Nephron progenitor cell (in vitro differentiated cells): ENCODE results near the gene ACKR3.

Source experiments
- DNase-seq: peaks from one replicate; pipeline ENCODE4 v3.0.0; 2021
- H3K27ac Mint-ChIP-seq: 2 replicates; pipeline ENCODE4 v1.8.0; 2021; ENCODE audit warnings: mild to moderate bottlenecking, moderate library complexity, mixed read lengths
- H3K27me3 Mint-ChIP-seq: 2 replicates; pipeline ENCODE4 v1.8.0; 2021; ENCODE audit warnings: mild to moderate bottlenecking, low read depth, mixed read lengths; ENCODE audit not compliant: poor library complexity
- H3K36me3 Mint-ChIP-seq: 2 replicates; pipeline ENCODE4 v1.8.0; 2021; ENCODE audit warnings: low read depth, mixed read lengths
- H3K4me1 Mint-ChIP-seq: 2 replicates; pipeline ENCODE4 v1.8.0; 2021; ENCODE audit warnings: mixed read lengths
- H3K4me3 Mint-ChIP-seq: 2 replicates; pipeline ENCODE4 v1.8.0; 2021; ENCODE audit warnings: mild to moderate bottlenecking, moderate library complexity, mixed read lengths
- H3K9me3 Mint-ChIP-seq: 2 replicates; pipeline ENCODE4 v1.8.0; 2021; ENCODE audit warnings: mild to moderate bottlenecking, moderate library complexity, mixed read lengths
- CTCF ChIP-seq: fragments of 200-600 bp; sonication (generic); IDR thresholded peaks from 2 replicates; pipeline ENCODE4 v1.5.0; 2021; ENCODE audit warnings: antibody characterized with exemption

Gene ACKR3

GRCh38 chr2:236579048-236579745 lies 9.6 kb downstream of the ACKR3 start:
- no peak overlapping the region for H3K27ac Mint-ChIP-seq
- DNase-seq = no peak
- TF ChIP-seq CTCF = no peak
- H3K4me3 Mint-ChIP-seq = no peak overlapping the region
- H3K9me3 Mint-ChIP-seq = no peaks in the 10 kb centered on the region
- peaks cover 32% of the 10 kb centered on the region for H3K36me3 Mint-ChIP-seq
- peaks cover 44% of the 10 kb centered on the region for H3K4me1 Mint-ChIP-seq
- no peaks in the 10 kb centered on the region for H3K27me3 Mint-ChIP-seq

DNA sequence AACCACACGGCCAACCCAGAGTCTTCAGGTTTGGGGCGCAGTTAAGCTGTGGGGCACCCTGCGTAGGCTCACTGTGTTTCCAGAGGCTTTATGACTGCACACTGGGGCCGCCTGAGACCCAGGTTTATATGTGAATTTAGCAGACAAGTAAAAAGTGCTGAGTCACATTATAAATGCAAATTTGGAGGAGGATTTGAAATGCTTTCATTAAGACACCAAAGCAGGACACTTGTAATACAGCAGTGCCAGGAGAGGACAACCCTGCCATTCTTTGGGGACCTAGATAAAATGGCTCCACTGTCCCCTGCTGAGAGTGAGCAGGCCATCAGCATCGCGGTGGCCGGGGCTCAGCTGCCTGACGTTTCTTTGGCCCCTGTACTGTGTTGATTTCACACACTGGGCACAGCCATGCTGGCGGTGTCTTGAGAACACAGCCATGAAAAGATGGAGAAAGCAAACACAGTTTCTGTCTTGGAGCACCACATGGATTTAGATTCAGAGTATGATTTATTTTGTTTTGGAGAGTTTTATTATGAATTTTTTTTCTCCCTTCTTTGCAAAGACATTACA lies 10.2 kb downstream of the ACKR3 start:
- no peak for DNase-seq
- peaks cover 32% of the 10 kb centered on the region for H3K36me3 Mint-ChIP-seq
- TF ChIP-seq CTCF = no peak
- H3K4me1 Mint-ChIP-seq = peaks cover 40% of the 10 kb centered on the region
- no peaks in the 10 kb centered on the region for H3K27me3 Mint-ChIP-seq
- H3K4me3 Mint-ChIP-seq = no peak overlapping the region
- no peak overlapping the region for H3K27ac Mint-ChIP-seq
- no peaks in the 10 kb centered on the region for H3K9me3 Mint-ChIP-seq

- Mint-ChIP-seq H3K27ac (no peak overlapping the region), H3K4me3 (no peak overlapping the region), H3K9me3 (no peaks in the 10 kb centered on the region), H3K4me1 (peaks cover 34% of the 10 kb centered on the region), H3K27me3 (no peaks in the 10 kb centered on the region), H3K36me3 (peaks cover 32% of the 10 kb centered on the region)
- no peak for DNase-seq
- no peak for TF ChIP-seq CTCF
These were observed 11.2 kb downstream of the ACKR3 start for GRCh38 chr2:236580746-236581355.

- H3K4me1 Mint-ChIP-seq = peaks cover 27% of the 10 kb centered on the region
- H3K27me3 Mint-ChIP-seq = no peaks in the 10 kb centered on the region
- H3K4me3 Mint-ChIP-seq = no peak overlapping the region
- no peak overlapping the region for H3K27ac Mint-ChIP-seq
- peaks cover 1% of the 10 kb centered on the region for H3K9me3 Mint-ChIP-seq
- peaks cover 32% of the 10 kb centered on the region for H3K36me3 Mint-ChIP-seq
- DNase-seq = no peak
- no peak for TF ChIP-seq CTCF
These were observed 11.9 kb downstream of the ACKR3 start for GRCh38 chr2:236581546-236581945.

DNA sequence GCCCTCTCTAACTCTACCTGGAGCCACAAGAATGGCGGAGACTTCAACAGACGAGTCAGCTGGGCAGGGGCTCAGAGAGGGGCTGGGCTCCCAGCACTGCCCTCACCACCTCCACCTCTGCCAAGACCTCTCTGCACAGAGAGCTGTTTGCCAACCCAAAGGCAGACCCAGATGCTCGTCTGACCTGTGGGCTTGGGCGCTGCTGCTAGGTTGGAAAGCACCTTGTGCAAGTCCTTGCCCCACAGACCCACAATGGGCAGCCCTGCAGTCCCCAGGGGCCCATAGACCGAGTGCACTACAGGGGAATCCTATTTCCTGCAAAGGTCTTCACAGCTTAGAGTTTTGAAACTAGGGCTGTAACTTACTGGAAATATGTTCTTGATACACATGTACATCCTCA lies 13.3 kb downstream of the ACKR3 start:
- H3K36me3 Mint-ChIP-seq = peaks cover 19% of the 10 kb centered on the region
- TF ChIP-seq CTCF = no peak
- H3K27ac Mint-ChIP-seq = no peak overlapping the region
- H3K4me3 Mint-ChIP-seq = no peak overlapping the region
- H3K27me3 Mint-ChIP-seq = no peaks in the 10 kb centered on the region
- H3K4me1 Mint-ChIP-seq = peaks cover 13% of the 10 kb centered on the region
- peaks cover 10% of the 10 kb centered on the region for H3K9me3 Mint-ChIP-seq
- DNase-seq = no peak
